GM12875 (cell line): ENCODE measurements around the gene GRAP.
"Not testable (repeated sequence)": the region's sequence is repeated elsewhere in the genome, so short reads cannot be mapped to it uniquely, and the experiment has no call there.

Experiments
- H3K4me3 ChIP-seq: one replicate; pipeline ENCODE4 v1.5.1; 2011; ENCODE audit warnings: low read depth, low read length, control low read depth
- TF ChIP-seq, protein P1 (sequence below): IDR thresholded peaks from 2 replicates; pipeline ENCODE4 v1.5.1; 2011; ENCODE audit warnings: low read depth, mild to moderate bottlenecking, control low read depth, inconsistent platforms, low read length, moderate library complexity, borderline replicate concordance; ENCODE audit not compliant: insufficient read depth

Gene GRAP

DNA sequence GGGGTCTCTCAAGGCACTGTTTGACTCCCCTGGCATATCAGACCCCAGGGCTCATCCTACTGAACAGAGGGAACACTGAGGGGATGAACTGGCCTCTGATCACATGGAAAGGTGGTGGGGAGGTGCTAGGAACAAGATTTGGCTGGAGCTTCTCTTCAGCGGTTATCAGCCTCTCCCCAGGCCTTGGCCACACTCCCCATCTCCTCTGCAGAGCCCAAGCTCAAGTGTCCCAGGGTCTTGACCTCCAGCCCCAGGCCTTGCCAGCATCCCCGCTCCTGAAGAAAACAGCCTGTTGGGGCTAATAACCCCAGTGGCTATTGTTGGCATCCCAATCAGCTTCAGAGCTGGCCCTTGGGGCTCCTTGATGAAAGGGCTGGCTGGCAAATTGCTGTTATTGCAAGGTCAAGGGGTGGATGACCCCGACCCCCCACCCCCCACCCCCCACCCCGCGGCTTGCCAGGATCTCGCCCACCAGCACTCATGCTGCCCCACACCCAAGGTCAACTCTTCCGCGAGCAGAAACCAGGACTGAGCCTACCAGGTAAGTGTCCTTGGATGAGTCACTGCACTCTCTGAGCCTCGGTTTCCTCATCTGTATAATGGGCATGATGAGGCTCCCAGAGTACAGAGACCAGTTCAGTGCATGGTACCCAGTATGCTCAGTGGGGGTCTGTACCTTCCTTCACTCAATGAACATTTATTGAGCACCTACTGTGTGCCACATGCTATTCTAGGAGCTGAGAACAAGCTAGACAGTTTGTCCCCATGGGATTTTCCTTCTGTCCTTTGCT, 23.4 kb downstream of the GRAP start:
- no peak overlapping the region for H3K4me3 ChIP-seq
- TF ChIP-seq, protein P1, sequence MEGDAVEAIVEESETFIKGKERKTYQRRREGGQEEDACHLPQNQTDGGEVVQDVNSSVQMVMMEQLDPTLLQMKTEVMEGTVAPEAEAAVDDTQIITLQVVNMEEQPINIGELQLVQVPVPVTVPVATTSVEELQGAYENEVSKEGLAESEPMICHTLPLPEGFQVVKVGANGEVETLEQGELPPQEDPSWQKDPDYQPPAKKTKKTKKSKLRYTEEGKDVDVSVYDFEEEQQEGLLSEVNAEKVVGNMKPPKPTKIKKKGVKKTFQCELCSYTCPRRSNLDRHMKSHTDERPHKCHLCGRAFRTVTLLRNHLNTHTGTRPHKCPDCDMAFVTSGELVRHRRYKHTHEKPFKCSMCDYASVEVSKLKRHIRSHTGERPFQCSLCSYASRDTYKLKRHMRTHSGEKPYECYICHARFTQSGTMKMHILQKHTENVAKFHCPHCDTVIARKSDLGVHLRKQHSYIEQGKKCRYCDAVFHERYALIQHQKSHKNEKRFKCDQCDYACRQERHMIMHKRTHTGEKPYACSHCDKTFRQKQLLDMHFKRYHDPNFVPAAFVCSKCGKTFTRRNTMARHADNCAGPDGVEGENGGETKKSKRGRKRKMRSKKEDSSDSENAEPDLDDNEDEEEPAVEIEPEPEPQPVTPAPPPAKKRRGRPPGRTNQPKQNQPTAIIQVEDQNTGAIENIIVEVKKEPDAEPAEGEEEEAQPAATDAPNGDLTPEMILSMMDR, result no peak

- H3K4me3 ChIP-seq, result no peak overlapping the region
- TF ChIP-seq, protein P1, result no peak
These were observed 24.0 kb downstream of the GRAP start for GRCh38 chr17:19022747-19023146.

DNA sequence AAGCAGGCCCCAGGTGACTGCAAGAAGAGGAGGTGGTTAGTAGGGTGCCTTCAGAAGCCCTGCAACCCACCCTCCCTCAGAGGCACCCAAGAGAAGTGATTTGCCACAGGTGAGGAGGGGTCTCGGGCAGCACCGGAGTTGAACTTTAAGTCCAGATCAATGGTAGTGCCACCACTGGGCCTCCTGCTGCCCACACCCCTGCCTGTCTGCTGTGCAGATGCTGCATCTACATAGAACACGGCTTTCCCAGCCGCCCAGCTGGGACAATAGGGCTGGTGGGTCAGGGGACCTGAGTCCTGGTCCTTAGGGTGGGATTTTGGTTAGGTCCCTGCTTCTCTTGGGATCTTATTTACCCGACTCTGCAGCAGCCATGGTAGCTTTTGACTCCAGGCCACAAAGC, 24.6 kb downstream of the GRAP start:
- TF ChIP-seq, protein P1, result no peak
- no peak overlapping the region for H3K4me3 ChIP-seq

DNA sequence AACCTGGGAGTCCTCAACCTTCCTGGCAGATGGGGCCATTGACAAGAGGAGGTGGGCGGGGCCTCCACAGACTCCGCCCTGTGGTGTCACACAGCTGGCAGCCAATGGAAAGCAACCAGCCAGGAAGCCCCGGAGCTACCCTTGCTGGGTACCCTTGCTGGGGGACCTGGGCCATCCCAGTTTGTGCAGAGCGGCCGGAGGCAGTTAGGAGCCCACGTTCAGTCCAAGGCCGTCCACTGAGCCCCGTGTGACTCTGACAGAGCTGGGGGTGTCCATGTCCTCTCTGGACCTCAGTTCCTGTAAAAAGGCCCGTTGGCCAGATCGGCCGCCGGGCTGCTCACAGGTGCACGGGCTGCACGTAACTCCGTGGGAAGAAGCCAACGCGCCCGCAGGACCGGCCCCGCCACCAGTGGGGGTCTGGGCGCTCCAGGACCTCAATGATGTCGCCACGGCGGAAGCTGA, 25.1 kb downstream of the GRAP start:
- H3K4me3 ChIP-seq, result no peak overlapping the region

GRCh38 chr17:19021011-19021621, 25.6 kb downstream of the GRAP start:
- H3K4me3 ChIP-seq, result not testable (repeated sequence)

More for the DNA sequence above, 25.1 kb downstream of the GRAP start:
- TF ChIP-seq, protein P1, result no peak

DNA sequence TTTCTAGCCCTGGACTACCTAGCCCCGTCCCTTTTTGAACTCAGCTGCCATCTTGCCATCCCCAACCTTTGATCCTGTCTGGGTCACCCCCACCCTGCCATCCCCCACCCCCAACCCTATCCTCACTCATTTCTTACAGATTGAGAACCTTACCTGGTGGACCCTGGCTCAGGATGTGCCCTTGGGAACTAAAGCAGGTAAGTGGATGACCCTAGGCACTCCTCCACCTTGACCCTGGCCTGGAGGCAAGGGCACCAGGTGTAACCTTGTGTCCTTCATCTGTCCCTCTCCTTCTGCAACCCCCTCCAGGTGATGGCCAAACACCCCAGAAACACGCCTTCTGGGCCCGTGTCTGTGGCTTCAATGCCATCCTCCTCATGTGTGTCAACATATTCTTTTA, 26.7 kb downstream of the GRAP start:
- TF ChIP-seq, protein P1, result no peak

GRCh38 chr17:19019041-19019941, 27.5 kb downstream of the GRAP start:
- no peak overlapping the region for H3K4me3 ChIP-seq
- TF ChIP-seq, protein P1, result no peak

More for the DNA sequence above, 26.7 kb downstream of the GRAP start:
- H3K4me3 ChIP-seq, result no peak overlapping the region
